ENCODE data around the gene RINL.

The RINL gene

GRCh38 chr19:38838208-38838985 is 39.7 kb downstream of the RINL start:
- H3K4me3 ChIP-seq (ENCODE audit: control insufficient read depth, low read depth, low read length), result no peak overlapping the region
- DNase-seq (ENCODE audit: low read depth), result no peak

GRCh38 chr19:38837656-38838121 is 40.4 kb downstream of the RINL start:
- no peak for DNase-seq (ENCODE audit: low read depth)
- no peak for TF ChIP-seq CTCF (conservative IDR thresholded peaks at IDR 0.05; ENCODE audit: control insufficient read depth, insufficient read depth, low read depth, low read length)
- H3K4me3 ChIP-seq (ENCODE audit: control insufficient read depth, low read depth, low read length), result no peak overlapping the region

More at GRCh38 chr19:38838208-38838985, 39.7 kb downstream of the RINL start:
- no peak for TF ChIP-seq CTCF (conservative IDR thresholded peaks at IDR 0.05; ENCODE audit: control insufficient read depth, insufficient read depth, low read depth, low read length)

GRCh38 chr19:38836983-38837626 is 41.0 kb downstream of the RINL start:
- no peak for DNase-seq (ENCODE audit: low read depth)
- no peak for TF ChIP-seq CTCF (conservative IDR thresholded peaks at IDR 0.05; ENCODE audit: control insufficient read depth, insufficient read depth, low read depth, low read length)
- H3K4me3 ChIP-seq (ENCODE audit: control insufficient read depth, low read depth, low read length), result no peak overlapping the region

- no peak for DNase-seq (ENCODE audit: low read depth)
- H3K4me3 ChIP-seq (ENCODE audit: control insufficient read depth, low read depth, low read length), result no peak overlapping the region
- TF ChIP-seq CTCF (conservative IDR thresholded peaks at IDR 0.05; ENCODE audit: control insufficient read depth, insufficient read depth, low read depth, low read length), result no peak
Measured at GRCh38 chr19:38836159-38836982, 41.7 kb downstream of the RINL start.

GRCh38 chr19:38834590-38834989 is 43.5 kb downstream of the RINL start:
- no peak for TF ChIP-seq CTCF (conservative IDR thresholded peaks at IDR 0.05; ENCODE audit: control insufficient read depth, insufficient read depth, low read depth, low read length)
- no peak overlapping the region for H3K4me3 ChIP-seq (ENCODE audit: control insufficient read depth, low read depth, low read length)
- DNase-seq (ENCODE audit: low read depth), result no peak

- DNase-seq (ENCODE audit: low read depth), result peak; percentile 46
- H3K4me3 ChIP-seq (ENCODE audit: control insufficient read depth, low read depth, low read length), result no peak overlapping the region
- no peak for TF ChIP-seq CTCF (conservative IDR thresholded peaks at IDR 0.05; ENCODE audit: control insufficient read depth, insufficient read depth, low read depth, low read length)
Measured at GRCh38 chr19:38834104-38834490, 44.0 kb downstream of the RINL start.

Measured in fibroblast of mammary gland (primary cell).